ENCODE measurements around the gene NOX4. TPM values are rescaled to one million over a fixed set of nuclear protein-coding genes. Genes with fewer than 3 reads are reported as not detected.

Gene NOX4
- total and polyA plus RNA-seq, 2 donors (not counting 1 experiment from before 2014, with no cell fraction given) = not detected

GRCh38 chr11:89452780-89453179 is 38.4 kb downstream of the NOX4 start:
- ATAC-seq (ENCODE audit: low read depth) (no peak), DNase-seq (no peak)
- no peaks in the 10 kb centered on the region for H3K9me3 Mint-ChIP-seq (ENCODE audit: insufficient read depth)
- Histone ChIP-seq H2AFZ (ENCODE audit: insufficient read depth, low read depth, low read length, poor library complexity, severe bottlenecking) (no peak overlapping the region), H3K27ac (ENCODE audit: low read length in 2 of 2) (no peak overlapping the region), H3K79me2 (ENCODE audit: control insufficient read depth, insufficient read depth, low read length) (no peaks in the 10 kb centered on the region), H4K20me1 (ENCODE audit: control insufficient read depth, insufficient read depth, low read length, poor library complexity, severe bottlenecking) (no peaks in the 10 kb centered on the region), H3K9me3 (ENCODE audit: control extremely low read depth in 1 of 3, control insufficient read depth in 2 of 3, insufficient read depth in 1 of 3, low read length in 2 of 3) (peaks cover 0 to 11% (median 0%) of the 10 kb centered on the region in 3 donors), H3K4me3 (ENCODE audit: control extremely low read depth in 1 of 5, extremely low read depth in 1 of 5, insufficient read depth in 1 of 5, low read depth in 2 of 5, low read length in 4 of 5) (no peak overlapping the region), H3K27me3 (replicated peaks in 1 of 4; ENCODE audit: control extremely low read depth in 1 of 4, control insufficient read depth in 3 of 4, insufficient read depth in 4 of 4, low read length in 3 of 4) (no peaks in the 10 kb centered on the region), H3K4me1 (ENCODE audit: control insufficient read depth in 2 of 2, insufficient read depth in 2 of 2, low read length in 2 of 2) (no peaks in the 10 kb centered on the region), H3K4me2 (replicated peaks; ENCODE audit: low read depth, low read length, poor library complexity, severe bottlenecking) (no peak overlapping the region), H3K36me3 (replicated peaks in 1 of 2; ENCODE audit: control extremely low read depth in 1 of 2, control insufficient read depth in 1 of 2, extremely low read depth in 1 of 2, insufficient read depth in 2 of 2, low read length in 1 of 2) (no peaks in the 10 kb centered on the region), H3K9ac (ENCODE audit: low read length) (no peak overlapping the region)
- 50% methylated on average over 2 of the region's 3 CpGs for WGBS (ENCODE audit: insufficient coverage)
- no peak overlapping the region for H3K27ac Mint-ChIP-seq
- H3K4me1 Mint-ChIP-seq = no peaks in the 10 kb centered on the region
- intact Hi-C loops (cut with micrococcal nuclease) = no loop called here
- no peaks in the 10 kb centered on the region for H3K27me3 Mint-ChIP-seq
- TF ChIP-seq EZH2 (IDR thresholded peaks at IDR 0.05; ENCODE audit: borderline replicate concordance, insufficient read depth, low read depth, low read length, poor library complexity, severe bottlenecking) (no peak), CTCF (IDR thresholded peaks at IDR 0.05) (no peak)
- no peak overlapping the region for H3K4me3 Mint-ChIP-seq
- CTCF ChIA-PET = no interaction called here
- POLR2A ChIA-PET = no interaction called here

GRCh38 chr11:89447845-89448244 is 43.3 kb downstream of the NOX4 start:
- Histone ChIP-seq H3K36me3 (replicated peaks in 1 of 2; ENCODE audit: control extremely low read depth in 1 of 2, control insufficient read depth in 1 of 2, extremely low read depth in 1 of 2, insufficient read depth in 2 of 2, low read length in 1 of 2) (no peaks in the 10 kb centered on the region), H3K27me3 (replicated peaks in 1 of 4; ENCODE audit: control extremely low read depth in 1 of 4, control insufficient read depth in 3 of 4, insufficient read depth in 4 of 4, low read length in 3 of 4) (no peaks in the 10 kb centered on the region), H3K9me3 (ENCODE audit: control extremely low read depth in 1 of 3, control insufficient read depth in 2 of 3, insufficient read depth in 1 of 3, low read length in 2 of 3) (no peaks in the 10 kb centered on the region), H3K79me2 (ENCODE audit: control insufficient read depth, insufficient read depth, low read length) (no peaks in the 10 kb centered on the region), H4K20me1 (ENCODE audit: control insufficient read depth, insufficient read depth, low read length, poor library complexity, severe bottlenecking) (no peaks in the 10 kb centered on the region), H2AFZ (ENCODE audit: insufficient read depth, low read depth, low read length, poor library complexity, severe bottlenecking) (no peak overlapping the region), H3K4me2 (replicated peaks; ENCODE audit: low read depth, low read length, poor library complexity, severe bottlenecking) (no peak overlapping the region), H3K27ac (ENCODE audit: low read length in 2 of 2) (no peak overlapping the region), H3K4me1 (ENCODE audit: control insufficient read depth in 2 of 2, insufficient read depth in 2 of 2, low read length in 2 of 2) (no peaks in the 10 kb centered on the region), H3K9ac (ENCODE audit: low read length) (no peak overlapping the region), H3K4me3 (ENCODE audit: control extremely low read depth in 1 of 5, extremely low read depth in 1 of 5, insufficient read depth in 1 of 5, low read depth in 2 of 5, low read length in 4 of 5) (no peak overlapping the region)
- ATAC-seq (ENCODE audit: low read depth) (no peak), DNase-seq (no peak)
- Mint-ChIP-seq H3K27me3 (no peaks in the 10 kb centered on the region), H3K9me3 (ENCODE audit: insufficient read depth) (peaks cover 5% of the 10 kb centered on the region), H3K4me1 (no peaks in the 10 kb centered on the region), H3K27ac (no peak overlapping the region), H3K4me3 (no peak overlapping the region)
- TF ChIP-seq EZH2 (IDR thresholded peaks at IDR 0.05; ENCODE audit: borderline replicate concordance, insufficient read depth, low read depth, low read length, poor library complexity, severe bottlenecking) (no peak), CTCF (IDR thresholded peaks at IDR 0.05) (no peak)
- ChIA-PET POLR2A (no interaction called here), CTCF (no interaction called here)
- intact Hi-C loops (cut with micrococcal nuclease) = no loop called here
